Measurements from ENCODE around the gene AKR7A2.

The AKR7A2 gene

GRCh38 chr1:19268445-19268844 lies 43.5 kb downstream of the AKR7A2 start:
- no peaks in the 10 kb centered on the region for H3K36me3 ChIP-seq (ENCODE audit: control insufficient read depth, insufficient read depth, low read length)

GRCh38 chr1:19262744-19263143 lies 49.2 kb downstream of the AKR7A2 start:
- TF ChIP-seq CTCF (IDR thresholded peaks at IDR 0.05; ENCODE audit: insufficient read depth, low read length, poor library complexity, severe bottlenecking) = no peak
- no peak overlapping the region for H3K4me3 ChIP-seq (replicated peaks; ENCODE audit: low read depth, low read length)
- peaks cover 23% of the 10 kb centered on the region for H3K36me3 ChIP-seq (ENCODE audit: control insufficient read depth, insufficient read depth, low read length)
- no peaks in the 10 kb centered on the region for H3K27me3 ChIP-seq (replicated peaks; ENCODE audit: control insufficient read depth, insufficient read depth, low read length)
- DNase-seq (ENCODE audit: extremely low read depth, insufficient read length) = no peak

More at GRCh38 chr1:19268445-19268844, 43.5 kb downstream of the AKR7A2 start:
- no peak for TF ChIP-seq CTCF (IDR thresholded peaks at IDR 0.05; ENCODE audit: insufficient read depth, low read length, poor library complexity, severe bottlenecking)
- Histone ChIP-seq H3K27me3 (replicated peaks; ENCODE audit: control insufficient read depth, insufficient read depth, low read length) (no peaks in the 10 kb centered on the region), H3K4me3 (replicated peaks; ENCODE audit: low read depth, low read length) (no peak overlapping the region)
- no peak for DNase-seq (ENCODE audit: extremely low read depth, insufficient read length)

GRCh38 chr1:19262047-19262446 lies 49.9 kb downstream of the AKR7A2 start:
- Histone ChIP-seq H3K27me3 (replicated peaks; ENCODE audit: control insufficient read depth, insufficient read depth, low read length) (no peaks in the 10 kb centered on the region), H3K4me3 (replicated peaks; ENCODE audit: low read depth, low read length) (no peak overlapping the region), H3K36me3 (ENCODE audit: control insufficient read depth, insufficient read depth, low read length) (peaks cover 29% of the 10 kb centered on the region)
- DNase-seq (ENCODE audit: extremely low read depth, insufficient read length) = no peak
- no peak for TF ChIP-seq CTCF (IDR thresholded peaks at IDR 0.05; ENCODE audit: insufficient read depth, low read length, poor library complexity, severe bottlenecking)

GRCh38 chr1:19260211-19261138 lies 51.5 kb downstream of the AKR7A2 start:
- no peak for DNase-seq (ENCODE audit: extremely low read depth, insufficient read length)
- H3K36me3 ChIP-seq (ENCODE audit: control insufficient read depth, insufficient read depth, low read length) = peaks cover 42% of the 10 kb centered on the region

DNA sequence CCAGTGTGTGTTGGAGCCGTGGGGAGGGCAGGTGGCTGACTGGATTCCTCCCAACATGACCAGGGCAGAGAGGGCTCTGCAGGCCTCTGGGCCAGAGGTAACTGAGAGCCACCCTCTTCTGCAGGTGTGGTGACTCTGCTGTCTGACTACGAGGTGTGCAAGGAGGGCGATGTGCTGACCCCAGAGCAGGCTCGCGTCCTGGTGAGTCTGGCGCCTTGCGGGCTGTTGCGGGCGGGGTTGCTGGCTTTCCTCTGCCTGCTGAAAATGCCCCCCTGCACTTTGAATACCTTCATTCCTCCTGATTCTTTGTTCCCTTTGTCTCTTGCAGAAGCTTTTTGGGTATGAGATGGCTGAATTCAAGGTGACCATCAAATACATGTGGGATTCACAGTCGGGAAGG lies 53.6 kb downstream of the AKR7A2 start:
- no peaks in the 10 kb centered on the region for H3K27me3 ChIP-seq (replicated peaks; ENCODE audit: control insufficient read depth, insufficient read depth, low read length)
- H3K36me3 ChIP-seq (ENCODE audit: control insufficient read depth, insufficient read depth, low read length) = peaks cover 47% of the 10 kb centered on the region
- H3K4me3 ChIP-seq (replicated peaks; ENCODE audit: low read depth, low read length) = no peak overlapping the region
- no peak for DNase-seq (ENCODE audit: extremely low read depth, insufficient read length)
- TF ChIP-seq CTCF (IDR thresholded peaks at IDR 0.05; ENCODE audit: insufficient read depth, low read length, poor library complexity, severe bottlenecking) = no peak

More at GRCh38 chr1:19260211-19261138, 51.5 kb downstream of the AKR7A2 start:
- H3K4me3 ChIP-seq (replicated peaks; ENCODE audit: low read depth, low read length) = no peak overlapping the region
- H3K27me3 ChIP-seq (replicated peaks; ENCODE audit: control insufficient read depth, insufficient read depth, low read length) = no peaks in the 10 kb centered on the region
- TF ChIP-seq CTCF (IDR thresholded peaks at IDR 0.05; ENCODE audit: insufficient read depth, low read length, poor library complexity, severe bottlenecking) = no peak
